Left forelimb (tissue), 1 donor: Measurements from ENCODE around the gene REC8.

Source experiments
- DNase-seq: peaks from one replicate; pipeline ENCODE4 v3.0.0-alpha.2; 2018; ENCODE audit warnings: low spot score

Gene REC8

DNA sequence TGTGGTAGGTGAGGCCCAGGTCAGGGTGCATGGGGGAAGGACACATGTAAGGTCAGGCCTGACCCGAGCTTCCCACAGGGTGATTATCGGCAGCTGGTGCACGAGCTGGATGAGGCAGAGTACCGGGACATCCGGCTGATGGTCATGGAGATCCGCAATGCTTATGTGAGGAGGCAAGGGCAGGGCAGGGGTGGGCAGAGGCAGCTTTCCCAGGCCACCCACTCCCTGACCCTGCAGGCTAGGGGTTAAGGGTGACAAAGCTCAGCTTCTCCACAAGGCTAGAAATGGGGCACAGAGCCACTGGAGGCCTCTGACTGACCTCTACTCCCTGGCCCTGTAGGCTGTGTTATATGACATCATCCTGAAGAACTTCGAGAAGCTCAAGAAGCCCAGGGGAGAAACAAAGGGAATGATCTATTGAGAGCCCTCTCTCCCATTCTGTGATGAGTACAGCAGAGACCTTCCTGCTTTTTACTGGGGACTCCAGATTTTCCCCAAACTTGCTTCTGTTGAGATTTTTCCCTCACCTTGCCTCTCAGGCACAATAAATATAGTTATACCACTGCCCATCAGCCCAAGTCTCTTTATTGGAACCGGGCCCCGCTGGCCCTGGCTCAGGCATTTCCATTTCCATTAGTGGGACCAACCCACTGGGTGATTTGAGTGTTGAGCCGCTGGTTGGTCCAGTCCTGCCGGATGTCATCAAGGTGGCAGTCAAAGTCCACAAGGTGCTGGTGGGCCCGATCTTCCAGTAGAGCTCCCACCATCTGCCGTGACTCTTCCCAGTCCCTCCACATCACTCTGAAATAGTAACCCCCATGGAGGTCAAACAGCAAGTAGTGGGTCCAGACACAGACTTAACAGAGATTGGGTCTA, 33.2 kb upstream of the REC8 start:
- DNase-seq: no peak

DNA sequence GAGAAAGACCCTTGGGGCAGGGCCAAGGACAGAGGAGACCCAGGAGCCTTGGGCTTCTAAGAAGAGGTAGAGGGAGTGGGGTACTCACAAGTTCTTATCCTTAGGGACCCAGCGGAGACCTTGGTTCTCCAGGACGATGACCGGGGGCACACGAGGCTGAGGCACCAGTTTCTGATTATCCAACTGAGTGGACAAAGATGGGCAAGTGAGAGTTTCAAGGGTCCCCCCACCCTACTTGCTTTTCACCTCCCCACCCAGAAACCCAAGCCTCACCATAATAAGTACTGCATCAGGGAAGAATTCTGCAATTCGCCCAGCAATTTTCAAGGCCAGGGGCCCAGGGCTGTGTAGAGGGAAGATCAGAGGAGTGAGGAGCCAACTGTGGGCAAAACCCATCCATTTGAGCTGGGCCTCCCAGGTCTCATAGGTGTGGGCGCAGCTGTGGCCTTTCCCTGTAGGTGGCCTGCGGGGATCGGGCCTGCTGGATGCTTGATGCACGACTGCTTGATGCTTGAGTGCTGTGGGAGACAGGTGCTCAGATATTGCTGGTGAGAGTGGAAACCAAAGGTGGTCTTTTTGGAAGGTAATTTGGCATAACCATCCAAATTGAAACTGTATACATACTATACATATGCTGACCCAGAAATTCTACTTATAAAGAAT, 32.5 kb upstream of the REC8 start:
- no peak for DNase-seq

- peak; percentile 100 for DNase-seq
Measured at GRCh38 chr14:24141097-24141880, 30.6 kb upstream of the REC8 start, which contains the start of gene EMC9. EMC9 (minus strand) TSS chr14:24141591; CDS start chr14:24141304, 287 bp downstream.

DNA sequence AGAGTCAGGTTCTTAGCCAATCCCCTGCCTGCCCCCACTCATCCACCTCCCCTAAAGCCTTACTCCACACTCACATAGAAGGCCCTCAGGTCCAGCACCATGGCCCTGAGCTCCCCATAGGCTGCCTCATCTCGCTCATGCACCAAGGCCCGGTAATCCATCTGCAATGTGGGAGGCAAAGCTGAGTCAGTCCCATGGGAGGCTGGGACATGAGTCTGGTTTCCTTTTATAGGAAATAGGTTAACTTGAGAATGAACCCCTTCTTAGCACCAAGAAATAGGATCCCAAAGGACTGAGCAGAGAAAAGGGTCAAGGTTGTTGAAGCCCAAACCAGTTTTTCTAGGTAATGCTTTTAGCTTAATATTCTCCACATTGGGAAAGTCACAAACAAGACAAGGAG, 28.4 kb upstream of the REC8 start:
- DNase-seq: no peak

DNA sequence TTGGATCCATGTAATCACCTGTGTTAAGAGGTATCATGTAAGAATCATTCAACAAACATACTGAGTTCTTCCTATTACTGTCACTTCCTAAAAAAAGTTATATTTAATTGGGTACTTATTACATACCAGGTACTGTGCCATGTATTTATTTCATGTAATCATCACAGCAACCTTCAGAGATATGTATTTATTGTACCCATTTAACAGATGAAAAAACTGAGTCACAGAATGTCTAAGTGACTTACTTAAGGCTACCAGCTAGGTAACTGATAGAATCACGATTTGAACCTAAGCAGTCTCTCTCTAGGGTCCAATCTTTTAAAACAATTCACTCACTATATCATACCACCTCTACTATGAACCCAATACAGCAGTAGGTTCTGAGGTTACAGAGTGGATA, 27.4 kb upstream of the REC8 start:
- DNase-seq: no peak

- DNase-seq: no peak
Measured at GRCh38 chr14:24145219-24145618, 26.7 kb upstream of the REC8 start.

GRCh38 chr14:24145690-24146452, 26.0 kb upstream of the REC8 start:
- DNase-seq: no peak

- DNase-seq: peak; percentile 94
Measured at GRCh38 chr14:24146453-24146977, 25.4 kb upstream of the REC8 start, which contains the start of gene PSME2. PSME2 (minus strand) TSS chr14:24146610; CDS start chr14:24146581, 29 bp downstream.

- peak; percentile 98 for DNase-seq
Measured at GRCh38 chr14:24146978-24147760, 24.7 kb upstream of the REC8 start, which contains the start of gene RNF31. RNF31 (plus strand) TSS chr14:24147498; CDS start chr14:24147699, 201 bp downstream.

DNA sequence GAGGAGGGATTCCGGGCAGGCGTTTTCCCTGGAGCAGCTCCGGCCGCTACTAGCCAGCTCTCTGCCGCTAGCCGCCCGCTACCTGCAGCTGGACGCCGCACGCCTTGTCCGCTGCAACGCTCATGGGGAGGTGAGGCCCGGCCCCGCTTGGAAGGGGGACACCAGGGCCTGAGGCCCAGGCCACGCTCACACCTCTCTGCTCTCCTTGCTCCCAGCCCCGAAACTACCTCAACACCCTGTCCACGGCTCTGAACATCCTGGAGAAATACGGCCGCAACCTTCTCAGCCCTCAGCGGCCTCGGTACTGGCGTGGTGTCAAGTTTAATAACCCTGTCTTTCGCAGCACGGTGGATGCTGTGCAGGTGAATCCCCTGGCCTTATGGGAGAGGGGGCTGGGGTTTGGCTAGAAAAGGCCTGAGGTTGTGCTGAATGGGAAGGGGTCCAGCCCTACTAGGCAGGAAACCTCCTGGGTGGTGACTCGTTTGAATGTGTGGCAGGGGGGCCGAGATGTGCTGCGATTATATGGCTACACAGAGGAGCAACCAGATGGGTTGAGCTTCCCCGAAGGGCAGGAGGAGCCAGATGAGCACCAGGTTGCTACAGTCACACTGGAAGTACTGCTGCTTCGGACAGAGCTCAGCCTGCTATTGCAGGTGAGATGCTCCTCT, 24.0 kb upstream of the REC8 start:
- DNase-seq: no peak

GRCh38 chr14:24149302-24149969, 22.4 kb upstream of the REC8 start:
- no peak for DNase-seq

DNA sequence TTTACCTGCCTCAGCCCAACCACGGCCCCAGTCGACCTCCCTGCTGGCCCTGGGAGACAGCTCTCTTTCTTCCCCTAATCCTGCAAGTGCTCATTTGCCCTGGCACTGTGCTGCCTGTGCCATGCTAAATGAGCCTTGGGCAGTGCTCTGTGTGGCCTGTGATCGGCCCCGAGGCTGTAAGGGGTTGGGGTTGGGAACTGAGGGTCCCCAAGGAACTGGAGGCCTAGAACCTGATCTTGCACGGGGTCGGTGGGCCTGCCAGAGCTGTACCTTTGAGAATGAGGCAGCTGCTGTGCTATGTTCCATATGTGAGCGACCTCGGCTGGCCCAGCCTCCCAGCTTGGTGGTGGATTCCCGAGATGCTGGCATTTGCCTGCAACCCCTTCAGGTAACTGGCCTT, 21.8 kb upstream of the REC8 start:
- DNase-seq: no peak

GRCh38 chr14:24150567-24150966, 21.3 kb upstream of the REC8 start:
- no peak for DNase-seq

- no peak for DNase-seq
Measured at GRCh38 chr14:24150993-24151392, 20.9 kb upstream of the REC8 start.

- no peak for DNase-seq
Measured at GRCh38 chr14:24151404-24152080, 20.3 kb upstream of the REC8 start.

DNA sequence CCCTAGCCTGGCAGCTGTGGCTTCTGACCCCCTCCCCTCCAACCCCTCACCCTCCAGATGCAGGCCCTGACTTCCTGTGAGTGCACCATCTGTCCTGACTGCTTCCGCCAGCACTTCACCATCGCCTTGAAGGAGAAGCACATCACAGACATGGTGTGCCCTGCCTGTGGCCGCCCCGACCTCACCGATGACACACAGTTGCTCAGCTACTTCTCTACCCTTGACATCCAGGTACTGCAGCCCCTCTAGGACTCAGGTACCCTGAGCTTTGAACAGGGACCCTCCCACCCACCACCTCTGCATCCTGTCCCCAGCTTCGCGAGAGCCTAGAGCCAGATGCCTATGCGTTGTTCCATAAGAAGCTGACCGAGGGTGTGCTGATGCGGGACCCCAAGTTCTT, 16.8 kb upstream of the REC8 start:
- no peak for DNase-seq

- no peak for DNase-seq
Measured at GRCh38 chr14:24156840-24157239, 15.0 kb upstream of the REC8 start.

DNA sequence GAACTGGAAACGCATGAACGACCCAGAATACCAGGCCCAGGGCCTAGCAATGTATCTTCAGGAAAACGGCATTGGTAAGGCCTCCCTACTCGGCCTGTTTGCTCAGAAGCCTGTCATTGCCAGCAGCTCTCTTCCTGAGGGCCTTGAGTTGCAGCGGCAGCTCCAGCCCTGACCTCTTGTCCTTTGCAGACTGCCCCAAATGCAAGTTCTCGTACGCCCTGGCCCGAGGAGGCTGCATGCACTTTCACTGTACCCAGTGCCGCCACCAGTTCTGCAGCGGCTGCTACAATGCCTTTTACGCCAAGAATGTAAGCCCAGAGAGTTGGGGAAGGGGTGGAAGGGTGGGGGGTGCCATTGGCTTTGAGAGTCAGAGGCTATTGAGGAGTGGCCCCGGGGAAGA, 14.5 kb upstream of the REC8 start:
- DNase-seq: no peak
